ENCODE data around the gene HOMEZ.

- TF ChIP-seq POLR2A (IDR thresholded peaks at IDR 0.05) (no peak), POLR2AphosphoS5 (IDR thresholded peaks at IDR 0.05) (no peak), CTCF (IDR thresholded peaks at IDR 0.05) (no peak)
Observed at GRCh38 chr14:23259426-23259825, 26.5 kb downstream of the HOMEZ start.
